Osteoblast (primary cell): ENCODE measurements around the gene SINHCAF. TPM values are rescaled to one million over a fixed set of nuclear protein-coding genes. Genes with fewer than 3 reads are reported as not detected.

Experiments used
- DNase-seq: peaks from one replicate; pipeline ENCODE4 v3.0.0; 2011; ENCODE audit warnings: low spot score, mixed read lengths; ENCODE audit not compliant: insufficient read length; ENCODE audit errors: missing footprints
- H2AFZ ChIP-seq: 2 replicates; pipeline ENCODE4 v1.6.0; 2011; ENCODE audit warnings: mild to moderate bottlenecking, low read length
- H3K27ac ChIP-seq: 2 replicates; pipeline ENCODE4 v1.5.1; 2011; ENCODE audit warnings: mild to moderate bottlenecking, low read depth, low read length, moderate library complexity
- H3K27me3 ChIP-seq: 2 replicates; pipeline ENCODE4 v1.6.0; 2012; ENCODE audit warnings: mild to moderate bottlenecking, control low read depth, inconsistent platforms, low read length, moderate library complexity; ENCODE audit not compliant: insufficient read depth
- H3K36me3 ChIP-seq: 2 replicates; pipeline ENCODE4 v1.5.1; 2011; ENCODE audit warnings: mild to moderate bottlenecking, low read length, control low read depth, moderate library complexity; ENCODE audit not compliant: insufficient read depth
- H3K4me1 ChIP-seq: 2 replicates; pipeline ENCODE4 v1.5.1; 2011; ENCODE audit warnings: mild to moderate bottlenecking, low read length, control low read depth, moderate library complexity; ENCODE audit not compliant: insufficient read depth
- H3K4me2 ChIP-seq: 2 replicates; pipeline ENCODE4 v1.6.0; 2011; ENCODE audit warnings: mild to moderate bottlenecking, low read length; ENCODE audit not compliant: insufficient read depth
- H3K4me3 ChIP-seq: fragments of 200-600 bp; sonication (generic); 3 replicates; pipeline ENCODE4 v1.5.1; 2012; ENCODE audit warnings: mild to moderate bottlenecking, low read length, inconsistent platforms; ENCODE audit not compliant: insufficient read depth
- H3K79me2 ChIP-seq: 2 replicates; pipeline ENCODE4 v1.6.0; 2012; ENCODE audit warnings: mild to moderate bottlenecking, low read length, control low read depth, inconsistent platforms; ENCODE audit not compliant: insufficient read depth
- H3K9me3 ChIP-seq: 2 replicates; pipeline ENCODE4 v1.5.1; 2011; ENCODE audit warnings: low read depth, low read length, control low read depth
- H4K20me1 ChIP-seq: 2 replicates; pipeline ENCODE4 v1.6.0; 2012; ENCODE audit warnings: mild to moderate bottlenecking, low read length, control low read depth; ENCODE audit not compliant: insufficient read depth
- total RNA-seq: library from RNA; depleted of rRNA; stranded (reverse); fragments of >200 nt; gene quantifications from 2 replicates; pipeline ENCODE4 v1.2.3, GENCODE V29; 2012
- TF ChIP-seq, protein P1 (sequence below): IDR thresholded peaks from 2 replicates; pipeline ENCODE4 v1.5.1; 2011; ENCODE audit warnings: mild to moderate bottlenecking, low read depth, low read length, moderate library complexity; ENCODE audit errors: extremely low read depth

SINHCAF gene
- total RNA-seq, 1 donor: 11.2 TPM

DNA sequence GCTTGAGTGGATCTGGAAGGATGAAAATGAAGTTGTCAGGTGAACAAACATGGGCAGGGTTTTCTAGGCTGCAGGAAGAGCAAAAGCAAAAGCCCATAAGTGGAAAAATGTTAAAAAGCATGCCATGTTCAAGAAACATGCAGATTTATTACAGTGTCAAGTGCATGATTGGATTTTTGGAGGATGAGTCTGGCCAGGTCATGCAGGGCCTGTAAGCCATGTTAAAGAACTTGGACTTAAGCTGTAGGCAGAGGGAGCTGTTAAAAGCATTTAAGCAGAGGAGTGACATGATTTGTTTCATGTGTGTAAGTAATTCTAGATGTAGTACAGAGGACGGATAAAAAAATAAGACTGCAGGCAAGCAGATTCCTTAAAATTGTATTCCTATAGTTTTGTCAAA lies 16.3 kb upstream of the SINHCAF start:
- Histone ChIP-seq H3K4me1 (no peaks in the 10 kb centered on the region), H3K27ac (no peak overlapping the region), H3K36me3 (no peaks in the 10 kb centered on the region), H4K20me1 (no peaks in the 10 kb centered on the region), H2AFZ (no peak overlapping the region), H3K4me3 (no peak overlapping the region), H3K9me3 (no peaks in the 10 kb centered on the region), H3K4me2 (no peak overlapping the region), H3K27me3 (peaks cover 6% of the 10 kb centered on the region), H3K79me2 (no peaks in the 10 kb centered on the region)
- TF ChIP-seq, protein P1, sequence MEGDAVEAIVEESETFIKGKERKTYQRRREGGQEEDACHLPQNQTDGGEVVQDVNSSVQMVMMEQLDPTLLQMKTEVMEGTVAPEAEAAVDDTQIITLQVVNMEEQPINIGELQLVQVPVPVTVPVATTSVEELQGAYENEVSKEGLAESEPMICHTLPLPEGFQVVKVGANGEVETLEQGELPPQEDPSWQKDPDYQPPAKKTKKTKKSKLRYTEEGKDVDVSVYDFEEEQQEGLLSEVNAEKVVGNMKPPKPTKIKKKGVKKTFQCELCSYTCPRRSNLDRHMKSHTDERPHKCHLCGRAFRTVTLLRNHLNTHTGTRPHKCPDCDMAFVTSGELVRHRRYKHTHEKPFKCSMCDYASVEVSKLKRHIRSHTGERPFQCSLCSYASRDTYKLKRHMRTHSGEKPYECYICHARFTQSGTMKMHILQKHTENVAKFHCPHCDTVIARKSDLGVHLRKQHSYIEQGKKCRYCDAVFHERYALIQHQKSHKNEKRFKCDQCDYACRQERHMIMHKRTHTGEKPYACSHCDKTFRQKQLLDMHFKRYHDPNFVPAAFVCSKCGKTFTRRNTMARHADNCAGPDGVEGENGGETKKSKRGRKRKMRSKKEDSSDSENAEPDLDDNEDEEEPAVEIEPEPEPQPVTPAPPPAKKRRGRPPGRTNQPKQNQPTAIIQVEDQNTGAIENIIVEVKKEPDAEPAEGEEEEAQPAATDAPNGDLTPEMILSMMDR: no peak
- no peak for DNase-seq

DNA sequence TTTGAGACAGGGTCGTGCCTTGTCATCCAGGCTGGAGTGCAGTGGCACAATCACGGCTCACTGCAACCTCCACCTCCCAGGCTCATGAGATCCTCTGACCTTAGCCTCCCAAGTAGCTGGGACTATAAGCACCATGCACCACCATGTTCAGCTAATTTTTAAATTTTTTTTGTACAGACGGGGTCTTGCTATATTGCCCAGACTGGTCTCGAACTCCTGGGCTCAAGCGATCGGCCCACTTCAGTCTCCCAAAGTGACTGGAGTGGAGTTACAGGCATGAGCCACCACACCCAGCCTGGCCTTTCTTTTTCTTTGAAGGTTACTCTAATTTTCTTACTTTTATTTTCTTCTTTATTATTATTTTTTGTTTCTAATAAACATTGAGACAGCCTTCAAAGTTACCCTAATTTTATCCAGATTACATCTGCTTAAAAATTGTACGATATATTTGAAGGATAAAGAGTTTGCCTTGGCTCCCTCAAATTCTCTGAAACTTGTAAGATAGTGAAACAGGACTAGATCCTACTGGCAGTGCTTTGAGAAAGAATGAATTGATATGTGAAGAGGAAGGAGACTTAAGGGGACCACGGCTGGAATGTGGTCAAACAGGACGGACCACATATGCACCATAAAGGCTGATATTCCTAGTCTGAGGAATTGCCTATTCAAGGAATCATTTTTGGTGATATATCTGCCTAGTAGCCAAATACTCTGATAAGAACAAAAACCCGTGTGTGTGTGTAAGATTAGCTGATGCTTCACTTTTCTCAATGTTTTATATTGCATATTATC lies 14.1 kb upstream of the SINHCAF start:
- Histone ChIP-seq H3K4me2 (no peak overlapping the region), H3K27ac (no peak overlapping the region), H3K4me3 (no peak overlapping the region), H3K9me3 (no peaks in the 10 kb centered on the region), H3K79me2 (no peaks in the 10 kb centered on the region), H2AFZ (no peak overlapping the region), H3K4me1 (no peaks in the 10 kb centered on the region), H4K20me1 (no peaks in the 10 kb centered on the region), H3K36me3 (no peaks in the 10 kb centered on the region), H3K27me3 (no peaks in the 10 kb centered on the region)
- no peak for DNase-seq
- TF ChIP-seq, protein P1: no peak

DNA sequence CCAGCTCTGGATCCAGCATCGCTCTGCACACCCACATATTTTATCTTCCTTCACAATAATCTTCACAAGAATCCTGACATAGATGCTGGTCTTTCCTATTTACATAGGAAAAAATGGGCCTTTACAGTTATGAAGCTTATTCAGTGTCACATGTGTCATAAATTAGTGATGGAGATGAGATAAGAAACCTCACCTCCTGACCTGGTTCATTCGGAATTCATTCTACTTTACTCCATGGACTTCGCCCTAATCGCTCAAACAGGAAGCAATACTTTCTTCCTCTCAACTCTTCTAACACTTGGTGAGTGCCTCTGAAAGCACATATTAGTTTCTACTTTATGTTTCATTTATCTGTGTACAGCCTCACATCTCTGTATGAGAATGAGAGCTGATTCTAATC lies 12.0 kb upstream of the SINHCAF start:
- H3K4me3 ChIP-seq: no peak overlapping the region
- H2AFZ ChIP-seq: no peak overlapping the region
- H3K4me1 ChIP-seq: no peaks in the 10 kb centered on the region
- H3K36me3 ChIP-seq: no peaks in the 10 kb centered on the region
- H4K20me1 ChIP-seq: no peaks in the 10 kb centered on the region
- H3K27ac ChIP-seq: no peak overlapping the region
- no peaks in the 10 kb centered on the region for H3K79me2 ChIP-seq
- TF ChIP-seq, protein P1: no peak
- H3K4me2 ChIP-seq: no peak overlapping the region
- peaks cover 1% of the 10 kb centered on the region for H3K27me3 ChIP-seq
- H3K9me3 ChIP-seq: no peaks in the 10 kb centered on the region
- no peak for DNase-seq

DNA sequence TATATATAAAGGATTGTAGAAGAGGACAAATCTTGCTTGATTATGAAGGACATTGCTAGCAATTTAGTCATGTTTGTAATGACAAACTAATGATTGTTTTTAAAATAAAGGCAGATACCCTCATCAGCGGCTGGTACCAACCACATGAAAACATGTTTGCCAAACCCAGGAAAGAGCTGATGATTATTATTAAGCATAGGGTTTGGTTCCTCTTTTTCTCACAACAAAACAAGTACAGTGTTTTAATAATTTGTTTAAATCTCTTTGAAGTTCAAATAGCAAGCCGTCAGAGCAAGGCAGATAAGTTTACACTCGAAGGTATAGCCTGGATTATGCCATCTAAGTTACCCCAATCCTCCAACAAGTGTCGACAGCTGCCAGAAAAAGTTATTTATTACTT lies 5.3 kb upstream of the SINHCAF start:
- no peaks in the 10 kb centered on the region for H3K4me1 ChIP-seq
- TF ChIP-seq, protein P1: no peak
- H4K20me1 ChIP-seq: no peaks in the 10 kb centered on the region
- DNase-seq: no peak
- no peak overlapping the region for H3K4me3 ChIP-seq
- H3K27me3 ChIP-seq: peaks cover 29% of the 10 kb centered on the region
- no peaks in the 10 kb centered on the region for H3K9me3 ChIP-seq
- no peaks in the 10 kb centered on the region for H3K79me2 ChIP-seq
- no peak overlapping the region for H3K27ac ChIP-seq
- H3K4me2 ChIP-seq: no peak overlapping the region
- no peaks in the 10 kb centered on the region for H3K36me3 ChIP-seq
- no peak overlapping the region for H2AFZ ChIP-seq
